HAP-1 (cell line): Measurements from ENCODE around the gene GNAT1.
A peak's percentile ranks its signal among the peaks of the same experiment; 100 is the strongest.

Source experiments
- DNase-seq, 2 experiments: peaks; one replicate each; pipeline ENCODE4 v3.0.0-alpha.2; 2016 to 2020; ENCODE audit warnings: low spot score in 2 of 2
- H3K27me3 ChIP-seq: fragments of 250-450 bp; sonication (Bioruptor Pico); 2 replicates; pipeline ENCODE4 v1.5.1; 2020; ENCODE audit warnings: low read depth, mild to moderate bottlenecking, moderate library complexity
- H3K36me3 ChIP-seq: fragments of 250-450 bp; sonication (Bioruptor Pico); replicated peaks from 2 replicates; pipeline ENCODE4 v1.5.1; 2020; ENCODE audit warnings: mild to moderate bottlenecking
- H3K4me1 ChIP-seq: fragments of 250-450 bp; sonication (Bioruptor Pico); 2 replicates; pipeline ENCODE4 v1.5.1; 2020; ENCODE audit warnings: mild to moderate bottlenecking
- H3K4me3 ChIP-seq: fragments of 250-450 bp; sonication (Bioruptor Pico); 2 replicates; pipeline ENCODE4 v1.5.1; 2020; ENCODE audit warnings: mild to moderate bottlenecking, moderate library complexity
- H3K9me3 ChIP-seq: fragments of 250-450 bp; sonication (Bioruptor Pico); 2 replicates; pipeline ENCODE4 v1.5.1; 2020; ENCODE audit warnings: mild to moderate bottlenecking, moderate library complexity
- in situ Hi-C: fragments of 300-500 bp; cut with MboI; formaldehyde crosslinking; loops from 3 replicates; pipeline ENCODE4 v1.14.3; 2020; ENCODE audit warnings: low sequenced_read_pairs, inconsistent platforms, mixed read lengths

Gene GNAT1

DNA sequence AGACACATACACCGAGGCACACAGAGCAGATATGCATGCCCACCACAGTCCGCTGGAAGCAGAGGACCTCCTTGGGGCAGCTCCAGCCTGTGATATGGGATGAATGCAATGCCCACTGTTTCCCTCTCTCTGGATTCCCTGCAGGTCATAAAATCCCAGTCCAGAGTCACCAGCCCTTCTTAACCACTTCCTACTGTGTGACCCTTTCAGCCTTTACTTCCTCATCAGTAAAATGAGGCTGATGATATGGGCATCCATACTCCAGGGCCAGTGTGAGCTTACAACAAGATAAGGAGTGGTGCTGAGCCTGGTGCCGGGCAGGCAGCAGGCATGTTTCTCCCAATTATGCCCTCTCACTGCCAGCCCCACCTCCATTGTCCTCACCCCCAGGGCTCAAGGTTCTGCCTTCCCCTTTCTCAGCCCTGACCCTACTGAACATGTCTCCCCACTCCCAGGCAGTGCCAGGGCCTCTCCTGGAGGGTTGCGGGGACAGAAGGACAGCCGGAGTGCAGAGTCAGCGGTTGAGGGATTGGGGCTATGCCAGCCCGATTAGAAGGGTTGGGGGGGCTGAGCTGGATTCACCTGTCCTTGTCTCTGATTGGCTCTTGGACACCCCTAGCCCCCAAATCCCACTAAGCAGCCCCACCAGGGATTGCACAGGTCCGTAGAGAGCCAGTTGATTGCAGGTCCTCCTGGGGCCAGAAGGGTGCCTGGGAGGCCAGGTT, at the start of gene GNAT1:
GNAT1 (plus strand) TSS at position 675 of the 725 bp plus-strand sequence. CDS start 116 bp downstream, outside the sequence.
- Histone ChIP-seq H3K36me3 (no peaks in the 10 kb centered on the region), H3K4me1 (0 out of 2 replicates have a peak, but pooled peaks cover 3% of the 10 kb centered on the region), H3K27me3 (no peaks in the 10 kb centered on the region), H3K9me3 (no peaks in the 10 kb centered on the region), H3K4me3 (no peak within 1 kb of the TSS)
- in situ Hi-C loops, result loop anchor here (5.0 kb wide), 1 partner anchor 81 kb away; no protein-coding TSS in a partner anchor
- DNase-seq, result no peak

DNA sequence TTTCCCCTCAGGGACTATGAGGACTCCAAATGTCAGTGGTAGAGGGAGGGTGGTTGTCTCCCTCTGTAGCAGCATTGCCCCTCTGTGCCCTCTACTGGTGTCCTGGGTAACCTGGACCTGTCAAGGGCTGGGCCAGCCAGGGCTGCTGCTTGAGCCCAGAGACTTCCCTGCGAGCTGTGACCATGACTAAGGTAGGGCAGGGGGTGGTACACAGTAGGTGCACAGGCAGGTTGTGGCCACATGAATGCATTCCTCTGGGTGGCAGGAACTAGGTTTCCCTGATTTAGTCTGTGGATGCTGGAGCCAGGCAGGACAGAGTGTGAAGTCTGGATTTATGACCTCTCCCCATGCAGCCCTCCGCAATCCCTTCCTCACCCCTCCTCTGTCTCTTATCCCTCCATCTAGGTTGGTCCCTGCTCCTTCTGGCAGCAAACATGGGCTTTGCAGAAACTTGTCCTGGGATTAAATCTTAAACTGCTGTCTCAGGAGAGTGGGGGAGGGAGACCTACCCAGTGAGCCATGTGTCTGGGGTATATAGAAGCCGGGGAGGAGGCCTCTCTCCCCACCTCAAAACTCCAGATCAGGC, 45.0 kb upstream of the GNAT1 start:
- H3K4me1 ChIP-seq, result no peaks in the 10 kb centered on the region
- H3K4me3 ChIP-seq, result no peak overlapping the region
- H3K9me3 ChIP-seq, result no peaks in the 10 kb centered on the region
- H3K27me3 ChIP-seq, result no peaks in the 10 kb centered on the region
- H3K36me3 ChIP-seq, result no peaks in the 10 kb centered on the region
- no peak for DNase-seq
- in situ Hi-C loops, result no loop called here

- Histone ChIP-seq H3K4me1 (no peaks in the 10 kb centered on the region), H3K9me3 (no peaks in the 10 kb centered on the region), H3K36me3 (no peaks in the 10 kb centered on the region), H3K27me3 (no peaks in the 10 kb centered on the region), H3K4me3 (no peak overlapping the region)
- in situ Hi-C loops, result no loop called here
- DNase-seq, result no peak
Measured at GRCh38 chr3:50147016-50147415, 44.4 kb upstream of the GNAT1 start.

DNA sequence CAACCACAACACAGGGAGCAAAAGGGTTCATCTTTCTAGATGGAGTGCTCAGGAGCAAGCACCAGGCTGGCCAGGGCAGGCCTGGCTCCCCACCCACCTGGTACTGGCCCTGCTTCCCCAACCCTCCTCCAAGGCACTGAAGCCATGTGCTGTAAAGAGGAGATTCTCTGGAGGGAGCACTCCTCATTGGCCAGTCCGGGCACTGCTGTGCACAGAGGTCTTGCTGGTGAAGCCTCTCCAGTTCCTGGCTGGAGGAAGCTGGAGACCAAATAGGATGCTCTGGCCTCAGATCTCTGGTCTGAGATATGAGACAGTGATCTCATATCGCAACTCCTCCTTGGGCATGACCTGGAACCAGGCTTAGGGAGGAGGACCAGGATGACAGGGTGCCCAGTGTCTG, 44.0 kb upstream of the GNAT1 start:
- in situ Hi-C loops, result no loop called here

DNA sequence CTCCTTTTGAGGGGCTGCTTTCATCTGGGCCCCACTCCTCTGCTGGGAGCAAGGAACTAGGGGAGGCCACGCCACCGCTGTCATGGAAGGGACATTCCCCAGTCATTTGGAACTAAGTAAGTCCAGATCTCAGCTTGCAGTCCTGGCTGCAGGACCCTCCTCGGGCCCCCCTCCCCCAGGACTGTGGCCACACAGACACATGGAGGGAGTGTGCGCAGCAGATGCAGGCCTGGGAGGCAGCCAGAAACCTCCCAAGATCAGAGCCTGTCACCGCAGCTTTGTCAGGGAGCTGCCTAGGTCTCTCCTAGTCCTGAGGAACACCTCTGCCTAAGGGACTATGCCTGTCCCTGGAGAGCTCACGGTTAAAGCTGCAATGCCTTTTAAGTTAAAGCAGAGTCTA, 43.5 kb upstream of the GNAT1 start:
- H3K4me1 ChIP-seq, result no peaks in the 10 kb centered on the region
- no peak for DNase-seq
- in situ Hi-C loops, result no loop called here
- no peaks in the 10 kb centered on the region for H3K36me3 ChIP-seq
- no peaks in the 10 kb centered on the region for H3K9me3 ChIP-seq
- H3K4me3 ChIP-seq, result no peak overlapping the region
- no peaks in the 10 kb centered on the region for H3K27me3 ChIP-seq

More for the DNA sequence above, 44.0 kb upstream of the GNAT1 start:
- Histone ChIP-seq H3K4me3 (no peak overlapping the region), H3K9me3 (no peaks in the 10 kb centered on the region), H3K27me3 (no peaks in the 10 kb centered on the region), H3K4me1 (no peaks in the 10 kb centered on the region), H3K36me3 (no peaks in the 10 kb centered on the region)
- no peak for DNase-seq

DNA sequence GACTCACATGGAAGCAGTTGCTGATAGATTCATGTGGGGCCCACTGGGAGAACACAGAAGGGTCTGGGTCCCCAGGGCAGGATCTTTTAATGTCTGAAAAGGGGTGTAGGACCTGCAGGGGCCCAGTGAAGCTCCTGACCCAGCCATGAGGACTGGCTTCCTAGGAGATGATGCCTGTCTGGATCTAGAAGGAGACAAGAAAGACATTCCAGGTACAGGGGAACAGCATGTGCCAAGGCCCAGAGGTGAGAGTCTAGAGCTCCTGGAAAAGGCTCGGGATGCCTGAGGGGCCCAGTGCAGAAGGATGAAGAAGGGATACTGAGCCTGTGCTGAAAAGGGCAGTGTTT, 41.0 kb upstream of the GNAT1 start:
- Histone ChIP-seq H3K4me3 (no peak overlapping the region), H3K9me3 (no peaks in the 10 kb centered on the region), H3K36me3 (no peaks in the 10 kb centered on the region), H3K4me1 (no peaks in the 10 kb centered on the region), H3K27me3 (peaks cover 3% of the 10 kb centered on the region; the same call in 1 of the 2 replicates)
- in situ Hi-C loops, result no loop called here
- no peak for DNase-seq

GRCh38 chr3:50150863-50151686, 40.3 kb upstream of the GNAT1 start:
- Histone ChIP-seq H3K4me3 (no peak overlapping the region), H3K9me3 (no peaks in the 10 kb centered on the region), H3K27me3 (peaks cover 3% of the 10 kb centered on the region; the same call in 1 of the 2 replicates), H3K36me3 (no peaks in the 10 kb centered on the region), H3K4me1 (0 out of 2 replicates have a peak, but pooled peaks cover 6% of the 10 kb centered on the region)
- no peak for DNase-seq
- in situ Hi-C loops, result no loop called here

- in situ Hi-C loops, result no loop called here
- Histone ChIP-seq H3K27me3 (peaks cover 3% of the 10 kb centered on the region; the same call in 1 of the 2 replicates), H3K36me3 (no peaks in the 10 kb centered on the region), H3K9me3 (no peaks in the 10 kb centered on the region), H3K4me3 (no peak overlapping the region), H3K4me1 (peaks cover 8% of the 10 kb centered on the region; the same call in 1 of the 2 replicates)
- DNase-seq, result no peak
Measured at GRCh38 chr3:50151728-50152127, 39.7 kb upstream of the GNAT1 start.

DNA sequence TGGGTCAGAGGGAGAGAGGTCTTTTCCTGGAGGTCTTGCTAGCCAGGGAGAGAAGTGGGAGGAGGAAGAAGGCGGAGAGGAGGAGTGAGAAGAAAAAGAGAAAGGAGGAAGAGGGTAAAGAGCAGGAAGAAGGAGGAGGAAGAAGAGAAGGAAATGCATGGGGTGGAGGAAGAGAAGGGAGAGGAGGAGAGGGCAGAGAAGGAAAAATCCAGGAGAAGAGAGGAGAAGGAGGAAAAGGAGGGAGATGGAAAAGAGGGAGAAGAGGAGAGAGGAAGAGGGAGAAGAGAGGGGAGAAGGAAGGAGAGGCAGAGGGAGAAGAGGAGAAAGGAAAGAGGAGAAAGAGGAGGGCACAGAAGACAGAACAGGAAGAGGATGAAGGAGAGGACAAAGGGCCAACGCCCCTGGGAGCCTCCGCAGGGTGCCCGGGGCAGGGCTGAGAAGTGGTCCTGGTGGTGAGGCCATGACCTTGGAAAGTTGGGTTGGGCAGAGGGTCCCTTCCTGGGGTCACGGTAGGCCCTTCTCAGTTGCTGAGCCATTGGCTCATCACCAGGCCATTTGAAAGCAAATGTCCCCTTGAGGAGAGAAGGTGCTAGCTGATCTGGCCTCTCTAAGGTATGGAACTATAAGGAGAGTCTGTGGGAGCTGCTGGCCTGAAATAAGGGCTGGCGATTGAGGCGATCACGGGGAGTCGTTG, 37.5 kb upstream of the GNAT1 start:
- Histone ChIP-seq H3K4me1 (peaks cover 10% of the 10 kb centered on the region; the same call in 1 of the 2 replicates), H3K4me3 (peak overlapping the region; percentile 30), H3K27me3 (peaks cover 3% of the 10 kb centered on the region; the same call in 1 of the 2 replicates), H3K9me3 (no peaks in the 10 kb centered on the region), H3K36me3 (no peaks in the 10 kb centered on the region)
- DNase-seq, result no peak
- in situ Hi-C loops, result no loop called here

GRCh38 chr3:50154476-50154839, 37.0 kb upstream of the GNAT1 start:
- Histone ChIP-seq H3K9me3 (no peaks in the 10 kb centered on the region), H3K4me3 (peak overlapping the region; percentile 30), H3K4me1 (peaks cover 10% of the 10 kb centered on the region; the same call in 1 of the 2 replicates), H3K36me3 (no peaks in the 10 kb centered on the region; the same call in 1 of the 2 replicates), H3K27me3 (peaks cover 3% of the 10 kb centered on the region; the same call in 1 of the 2 replicates)
- peak in 1 of 2 experiments; percentile 17 for DNase-seq
- in situ Hi-C loops, result no loop called here

DNA sequence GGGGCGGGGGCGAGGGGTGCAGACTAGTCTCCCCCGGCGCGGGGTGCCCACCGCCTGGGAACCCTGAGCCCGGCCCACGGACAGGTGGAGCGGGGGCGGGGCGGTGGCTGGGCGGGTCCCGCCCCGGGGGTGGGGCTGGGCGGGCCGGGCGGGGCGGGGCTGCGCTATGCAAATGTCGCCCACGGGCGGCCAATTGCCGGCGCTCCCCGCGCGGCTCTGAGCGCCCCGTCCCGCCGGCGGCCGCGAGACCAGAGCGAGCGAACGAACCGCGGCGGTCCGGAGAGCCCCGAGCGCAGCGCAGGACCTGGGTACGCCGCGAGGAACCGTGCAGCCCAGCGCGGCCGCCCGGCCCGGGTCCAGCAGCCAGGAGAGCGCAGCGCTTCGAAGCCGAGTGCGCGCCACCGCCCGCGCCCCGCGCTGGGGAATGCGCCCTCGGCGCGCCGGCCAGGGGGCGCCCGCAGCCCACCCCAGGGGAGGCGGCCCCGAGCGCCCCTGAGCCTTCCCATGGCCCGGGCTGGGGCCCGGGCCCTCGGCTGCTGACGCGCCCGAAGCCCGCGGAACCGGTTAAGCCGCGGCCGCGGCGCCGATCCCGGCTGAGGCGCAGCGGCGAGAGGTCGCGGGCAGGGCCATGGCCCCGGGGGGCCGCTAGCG, 36.4 kb upstream of the GNAT1 start, which contains the start of gene SEMA3F:
SEMA3F (plus strand) TSS at position 485 of the 651 bp plus-strand sequence. CDS start 4,299 bp downstream, outside the sequence.
- Histone ChIP-seq H3K9me3 (no peaks in the 10 kb centered on the region), H3K36me3 (no peaks in the 10 kb centered on the region; the same call in 1 of the 2 replicates), H3K4me3 (peak within 1 kb of the TSS; percentile 41), H3K27me3 (peaks cover 3% of the 10 kb centered on the region; the same call in 1 of the 2 replicates), H3K4me1 (peaks cover 10% of the 10 kb centered on the region; the same call in 1 of the 2 replicates)
- in situ Hi-C loops, result no loop called here
- DNase-seq, result peak; percentile 40 to 72

- in situ Hi-C loops, result no loop called here
Measured at GRCh38 chr3:50155491-50155878, 35.9 kb upstream of the GNAT1 start.

More at GRCh38 chr3:50155491-50155878, 35.9 kb upstream of the GNAT1 start:
- Histone ChIP-seq H3K4me1 (peaks cover 10% of the 10 kb centered on the region; the same call in 1 of the 2 replicates), H3K27me3 (peaks cover 3% of the 10 kb centered on the region; the same call in 1 of the 2 replicates), H3K9me3 (no peaks in the 10 kb centered on the region), H3K36me3 (no peaks in the 10 kb centered on the region; the same call in 1 of the 2 replicates), H3K4me3 (peak overlapping the region; percentile 41)
- DNase-seq, result no peak
